ENCODE measurements around the gene CROT.

CROT gene

DNA sequence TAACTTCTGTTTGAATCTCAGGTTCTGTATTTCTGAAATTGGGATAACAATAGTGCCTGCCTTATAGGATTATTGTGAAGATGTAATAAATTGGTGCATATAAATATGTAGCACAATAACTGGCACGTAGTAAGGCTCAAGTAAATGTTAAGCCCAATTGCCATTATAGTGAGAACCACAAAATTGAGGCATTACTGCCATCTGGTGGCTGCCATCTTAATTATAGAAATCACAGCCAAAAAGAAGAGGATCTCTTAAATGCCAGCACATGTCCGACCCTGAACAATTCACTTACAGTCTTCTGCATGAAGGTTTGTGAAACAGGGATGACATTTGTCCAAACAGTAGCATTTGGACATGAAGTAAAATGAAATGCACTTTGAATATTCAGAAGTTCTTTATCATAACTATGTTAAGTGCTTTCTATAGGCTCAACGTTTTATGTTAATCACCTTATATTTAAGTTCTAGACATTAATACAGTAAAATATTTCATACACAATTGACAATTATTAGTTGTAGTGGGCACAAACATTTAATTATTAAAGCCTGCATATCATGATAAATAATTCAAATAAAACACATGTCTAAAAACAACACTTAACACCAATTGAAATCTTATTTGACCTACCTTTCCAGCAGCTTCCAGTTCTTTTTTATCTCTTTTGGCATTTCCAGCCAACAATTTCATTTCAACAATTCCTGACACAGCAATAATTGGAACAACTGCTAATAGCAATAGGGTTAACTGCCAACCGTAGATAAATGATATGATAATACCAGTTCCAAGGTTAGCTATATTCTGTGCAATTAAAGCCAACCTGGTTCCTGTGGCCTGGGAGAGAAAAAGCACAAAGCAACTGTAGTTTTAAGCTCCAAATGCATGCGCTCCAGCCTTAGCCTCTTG lies 71.5 kb downstream of the CROT start:
- peak; percentile 38 for DNase-seq (ENCODE audit: low spot score)

DNA sequence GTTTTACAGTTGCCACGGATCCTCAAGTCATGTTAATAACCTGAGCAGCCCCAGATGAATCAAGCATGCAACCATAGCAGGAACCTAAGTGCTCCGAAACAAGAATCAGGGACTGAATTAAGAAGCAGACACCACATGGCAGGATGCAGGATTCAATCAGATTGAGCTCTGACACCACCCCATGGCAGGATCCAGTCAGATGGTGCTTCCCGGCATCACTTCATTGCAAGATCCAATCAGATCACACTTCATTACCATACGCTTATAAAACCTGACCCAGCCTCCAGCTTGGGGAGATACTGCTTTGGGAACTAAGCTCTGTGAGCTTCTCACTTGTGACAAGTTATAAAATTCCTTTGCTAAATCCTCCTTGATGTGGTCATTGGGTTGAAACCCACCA lies 74.7 kb downstream of the CROT start:
- DNase-seq (ENCODE audit: low spot score) = no peak

DNA sequence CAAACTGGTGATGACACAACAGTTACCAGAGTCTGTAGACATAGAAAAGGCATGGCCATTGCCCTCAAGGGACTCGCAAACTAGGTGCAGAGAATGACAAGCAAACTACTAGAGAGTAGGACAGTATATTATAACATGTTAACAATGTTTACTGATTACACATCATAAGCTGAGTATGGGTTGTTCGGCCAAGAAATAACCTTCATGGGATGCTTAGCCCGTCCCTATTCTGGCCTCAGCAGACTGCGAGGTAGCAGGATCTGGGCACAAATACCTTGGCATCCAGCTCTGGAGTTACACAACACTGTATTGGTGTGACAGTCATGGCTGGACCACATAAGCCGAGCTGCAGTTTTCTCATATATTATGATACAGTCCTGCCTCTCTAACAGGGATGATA lies 78.6 kb downstream of the CROT start:
- DNase-seq (ENCODE audit: low spot score) = no peak

DNA sequence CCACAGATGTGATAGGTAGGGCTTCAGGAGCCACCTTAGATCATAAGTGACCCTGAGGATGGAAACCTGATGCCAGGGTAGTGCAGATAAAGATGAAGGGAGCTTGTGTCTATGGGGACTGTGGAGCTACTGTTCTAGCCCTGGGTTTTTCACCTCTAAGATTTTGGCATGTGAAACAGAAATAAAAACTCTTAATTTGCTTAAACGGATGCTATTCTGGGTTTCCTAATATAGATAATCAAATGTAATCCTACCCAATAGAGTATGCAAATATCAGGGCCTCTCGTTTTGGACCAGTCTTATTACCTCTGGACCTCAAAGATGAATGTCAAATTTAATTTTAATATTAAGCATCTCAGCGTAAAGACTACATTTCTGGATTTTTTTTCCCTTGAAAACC lies 80.7 kb downstream of the CROT start:
- DNase-seq (ENCODE audit: low spot score) = no peak

DNA sequence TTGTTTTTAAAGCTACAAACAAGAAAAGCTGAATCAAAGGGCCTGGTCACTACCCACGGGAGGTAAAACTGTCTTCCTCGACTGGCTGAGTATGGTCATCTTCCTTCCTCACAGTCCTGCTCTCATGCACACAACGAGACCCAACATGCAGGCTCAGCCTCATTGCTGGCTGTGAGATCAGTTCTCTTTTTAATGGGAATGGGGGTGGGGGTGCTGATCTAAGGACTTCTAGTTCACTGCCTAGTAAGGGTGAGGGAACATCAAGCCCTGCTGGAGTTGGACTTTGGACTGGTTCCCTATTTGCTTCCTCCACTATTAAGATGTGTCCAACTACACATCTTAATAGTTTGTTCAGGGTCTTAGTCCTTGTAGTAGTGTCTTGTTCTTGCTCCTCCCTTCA lies 81.8 kb downstream of the CROT start:
- no peak for DNase-seq (ENCODE audit: low spot score)

DNA sequence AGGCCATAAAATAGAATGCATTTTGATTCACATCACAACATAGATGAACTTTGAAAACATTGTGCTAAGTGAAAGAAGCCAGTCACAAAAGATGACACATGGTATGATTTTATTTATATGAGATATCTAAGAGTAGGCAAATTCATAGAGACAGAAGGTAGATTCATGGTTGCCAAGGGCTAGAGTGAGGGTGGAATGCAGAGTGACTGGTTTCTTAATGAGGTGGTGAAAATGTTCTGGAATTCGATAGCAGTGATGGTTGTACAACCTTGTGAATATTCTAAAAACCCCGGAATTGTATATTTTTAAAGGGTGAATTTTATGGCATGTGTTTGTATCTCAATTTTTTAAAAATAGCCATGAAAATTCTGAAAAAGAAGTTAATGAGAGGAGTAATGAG lies 87.1 kb downstream of the CROT start:
- no peak for DNase-seq (ENCODE audit: low spot score)

DNA sequence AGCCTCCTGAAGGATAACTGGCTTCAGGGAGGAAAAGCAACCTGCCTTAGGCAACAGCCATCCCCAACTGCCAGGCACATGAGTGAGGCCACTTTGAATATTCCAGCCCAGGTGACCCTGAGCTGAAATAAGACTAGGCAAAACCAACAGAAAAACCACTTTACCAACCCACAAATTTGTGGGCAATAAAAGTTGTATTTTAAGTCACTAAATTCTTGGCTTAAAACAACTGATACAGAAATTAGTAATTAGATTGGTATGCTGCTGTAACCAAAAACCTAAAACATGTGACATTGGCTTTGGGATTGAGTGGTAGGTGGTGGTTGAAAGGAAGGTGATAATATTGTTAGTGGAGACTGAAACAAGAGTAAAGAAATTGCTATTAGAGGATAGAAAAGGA lies 90.1 kb downstream of the CROT start:
- no peak for DNase-seq (ENCODE audit: low spot score)

DNA sequence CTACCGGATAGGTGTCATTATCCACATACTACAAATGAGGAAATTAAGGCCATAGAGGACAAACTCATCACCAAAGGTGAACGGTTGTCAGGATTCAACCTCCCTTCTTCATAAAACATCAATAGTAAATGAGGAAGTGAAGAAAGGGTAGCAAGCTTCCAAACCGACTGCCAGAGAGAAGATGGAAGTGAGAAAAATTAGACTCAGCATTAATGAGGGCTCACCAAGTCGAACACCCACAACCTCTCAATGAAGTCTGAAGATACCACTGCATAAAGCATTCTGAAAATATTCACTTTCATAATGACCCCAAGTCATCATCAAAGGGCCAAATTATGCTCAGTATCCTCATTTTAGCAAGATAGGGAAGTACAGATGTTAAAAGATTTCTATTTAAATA lies 100.4 kb downstream of the CROT start:
- DNase-seq (ENCODE audit: low spot score) = peak; percentile 6

DNA sequence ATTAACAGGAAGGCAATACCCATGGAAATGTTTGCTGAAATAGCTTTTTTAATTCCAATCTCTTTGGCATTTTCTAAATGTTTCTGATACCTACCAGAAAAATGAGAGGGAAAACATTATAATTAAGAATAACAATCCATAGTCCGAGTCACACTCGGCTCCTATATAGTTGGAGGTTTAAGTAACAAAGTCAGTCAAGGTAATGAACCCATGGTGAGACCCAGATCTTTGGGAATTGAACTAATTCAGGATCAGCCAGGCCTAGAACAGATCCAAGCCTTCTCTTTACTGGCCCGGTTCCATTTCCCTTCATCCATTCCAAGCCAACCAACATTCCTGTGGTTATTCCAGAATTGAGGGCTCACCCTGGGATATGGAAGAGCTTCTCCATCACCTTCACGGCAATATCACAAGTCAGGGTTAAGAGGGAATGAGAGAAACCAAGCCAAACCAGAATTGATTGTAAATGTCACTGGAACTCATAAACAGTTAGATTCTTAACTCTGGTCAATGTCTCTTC lies 101.7 kb downstream of the CROT start:
- no peak for DNase-seq (ENCODE audit: low spot score)

DNA sequence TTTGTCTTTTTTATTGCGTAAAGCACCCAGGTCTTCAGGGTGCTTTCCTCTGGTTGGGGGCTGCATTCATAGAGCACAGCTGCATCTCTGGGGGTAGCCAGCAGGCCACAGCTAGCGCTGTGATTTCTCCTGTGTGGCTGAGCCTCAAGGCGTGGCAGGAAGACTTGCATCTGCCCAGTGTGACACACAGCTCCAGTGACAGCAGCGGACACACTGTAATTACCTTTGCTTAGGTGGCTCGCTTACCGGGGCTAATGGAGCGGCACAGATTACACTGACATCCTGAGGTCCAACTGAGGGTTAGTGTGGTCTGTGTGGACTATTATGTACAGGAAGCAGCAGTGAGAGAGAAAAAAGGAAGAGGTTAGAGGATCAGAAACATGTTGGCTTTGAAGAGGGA lies 102.9 kb downstream of the CROT start:
- no peak for DNase-seq (ENCODE audit: low spot score)

Measured in germinal center (tissue), 1 donor.